Endothelial cell of umbilical vein (primary cell): ENCODE data around the gene PI4KA.
"Not testable (repeated sequence)": the region's sequence is repeated elsewhere in the genome, so short reads cannot be mapped to it uniquely, and the experiment has no call there.

Experiments
- EZH2 ChIP-seq: IDR thresholded peaks from 2 replicates; pipeline ENCODE4 v1.6.1; 2012; ENCODE audit warnings: borderline replicate concordance, low read depth, mild to moderate bottlenecking, moderate library complexity, low read length, inconsistent platforms; ENCODE audit not compliant: severe bottlenecking
- FOS ChIP-seq: IDR thresholded peaks from 2 replicates; pipeline ENCODE4 v1.6.1; 2011; ENCODE audit warnings: mild to moderate bottlenecking, low read length, moderate library complexity, borderline replicate concordance; ENCODE audit not compliant: insufficient read depth
- JUN ChIP-seq: IDR thresholded peaks from 2 replicates; pipeline ENCODE4 v1.6.1; 2011; ENCODE audit warnings: borderline replicate concordance, low read depth; ENCODE audit not compliant: insufficient read length, insufficient read depth
- POLR2A ChIP-seq: IDR thresholded peaks from 2 replicates; pipeline ENCODE4 v1.6.1; 2012; ENCODE audit warnings: low read depth, mild to moderate bottlenecking, control low read depth, low read length
- POLR2AphosphoS5 ChIP-seq: IDR thresholded peaks from 2 replicates; pipeline ENCODE4 v1.6.1; 2012; ENCODE audit warnings: low read depth, mild to moderate bottlenecking, control low read depth, low read length, moderate library complexity; ENCODE audit not compliant: insufficient read depth
- TF ChIP-seq, protein P1 (sequence below), 2 donors: IDR thresholded peaks; 1 replicate in 1 of 2; 2 replicates in 1 of 2; pipeline ENCODE4 v1.5.1; 2011; ENCODE audit warnings: low read length in 2 of 2, mild to moderate bottlenecking in 2 of 2, moderate library complexity in 2 of 2, control low read depth in 1 of 2, inconsistent platforms in 1 of 2, low read depth in 1 of 2; ENCODE audit not compliant: insufficient read depth in 1 of 2; ENCODE audit errors: extremely low read depth in 1 of 2

DNA sequence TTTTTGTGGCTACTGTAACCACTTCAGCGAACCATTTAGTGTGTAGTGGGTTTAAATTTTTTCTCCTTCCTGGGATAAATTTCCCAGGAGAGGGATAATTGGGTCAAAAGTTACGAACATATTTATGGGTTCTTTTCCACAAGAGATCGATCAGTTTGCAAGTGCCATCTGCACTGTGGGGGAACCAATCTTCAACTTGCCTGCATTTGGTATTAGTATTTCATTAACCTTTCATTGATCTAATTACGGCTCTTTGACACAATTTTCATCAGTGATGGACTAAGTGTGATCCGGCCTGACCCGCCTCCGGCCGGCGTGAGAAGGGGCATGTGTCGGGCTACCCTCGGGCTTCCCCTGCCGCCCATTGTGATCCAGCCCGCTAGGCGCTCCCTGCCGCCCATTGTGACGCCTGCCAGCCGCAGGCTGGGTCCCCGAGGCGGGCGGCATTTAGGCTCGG lies 156.9 kb downstream of the PI4KA start:
- TF ChIP-seq POLR2A, JUN, FOS, EZH2, POLR2AphosphoS5: not testable (repeated sequence)
- TF ChIP-seq, protein P1, sequence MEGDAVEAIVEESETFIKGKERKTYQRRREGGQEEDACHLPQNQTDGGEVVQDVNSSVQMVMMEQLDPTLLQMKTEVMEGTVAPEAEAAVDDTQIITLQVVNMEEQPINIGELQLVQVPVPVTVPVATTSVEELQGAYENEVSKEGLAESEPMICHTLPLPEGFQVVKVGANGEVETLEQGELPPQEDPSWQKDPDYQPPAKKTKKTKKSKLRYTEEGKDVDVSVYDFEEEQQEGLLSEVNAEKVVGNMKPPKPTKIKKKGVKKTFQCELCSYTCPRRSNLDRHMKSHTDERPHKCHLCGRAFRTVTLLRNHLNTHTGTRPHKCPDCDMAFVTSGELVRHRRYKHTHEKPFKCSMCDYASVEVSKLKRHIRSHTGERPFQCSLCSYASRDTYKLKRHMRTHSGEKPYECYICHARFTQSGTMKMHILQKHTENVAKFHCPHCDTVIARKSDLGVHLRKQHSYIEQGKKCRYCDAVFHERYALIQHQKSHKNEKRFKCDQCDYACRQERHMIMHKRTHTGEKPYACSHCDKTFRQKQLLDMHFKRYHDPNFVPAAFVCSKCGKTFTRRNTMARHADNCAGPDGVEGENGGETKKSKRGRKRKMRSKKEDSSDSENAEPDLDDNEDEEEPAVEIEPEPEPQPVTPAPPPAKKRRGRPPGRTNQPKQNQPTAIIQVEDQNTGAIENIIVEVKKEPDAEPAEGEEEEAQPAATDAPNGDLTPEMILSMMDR (IDR thresholded peaks at IDR 0.05; ENCODE audit: extremely low read depth in 1 of 2, insufficient read depth in 1 of 2, low read depth in 1 of 2, low read length in 2 of 2): not testable (repeated sequence)
